Measurements from ENCODE around the gene ZNF341.
A peak's percentile ranks its signal among the peaks of the same experiment; 100 is the strongest.

DNA sequence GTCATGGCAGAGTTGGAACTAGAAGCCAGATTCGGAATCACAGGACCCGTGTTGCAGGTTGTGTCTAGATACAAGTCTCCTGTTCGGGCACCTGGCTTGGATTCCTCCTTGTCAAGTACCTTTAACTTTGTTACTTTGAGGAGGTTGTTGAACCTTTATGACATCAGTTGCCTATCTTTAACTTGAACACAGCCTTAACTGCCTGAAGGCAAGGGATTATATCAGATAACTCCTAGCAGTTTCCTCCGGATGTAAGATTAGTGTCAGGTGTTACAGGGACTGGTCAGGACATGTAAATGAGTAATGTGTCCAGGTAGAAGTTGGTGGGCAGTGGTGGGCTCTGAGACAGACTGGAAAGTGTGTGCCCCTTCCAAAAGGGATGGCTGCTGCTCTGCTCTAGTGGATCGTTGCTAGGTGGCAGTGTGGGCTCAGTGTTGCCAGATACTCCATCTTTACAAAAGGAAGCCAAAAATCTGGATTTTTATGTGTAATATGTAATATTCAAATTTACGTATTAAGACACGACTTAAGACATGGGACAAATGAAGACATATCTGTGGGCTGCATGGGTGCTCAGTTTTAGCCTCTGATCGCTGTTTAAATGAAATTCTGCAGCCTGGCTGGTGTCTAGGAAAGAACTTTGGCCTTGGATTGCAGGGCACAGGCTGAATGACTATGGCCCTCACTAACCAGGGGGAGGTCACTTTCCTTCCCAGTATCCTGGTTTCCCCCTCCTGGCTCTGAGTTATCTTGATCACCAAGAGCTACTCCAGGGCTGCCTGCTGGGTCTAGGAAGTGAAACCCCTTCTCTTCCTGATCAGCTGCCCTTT is 106.5 kb downstream of the ZNF341 start:
- peak in 2 of 3 experiments; percentile 27 to 64 for TF ChIP-seq CTCF (optimal IDR thresholded peaks at IDR 0.05 in 1 of 3, IDR thresholded peaks at IDR 0.05 in 1 of 3, conservative IDR thresholded peaks at IDR 0.05 in 1 of 3; ENCODE audit: extremely low read depth in 1 of 3, insufficient read depth in 2 of 3, low read length in 3 of 3)
- TF ChIP-seq EZH2 (IDR thresholded peaks at IDR 0.05; ENCODE audit: low read length) = no peak

All from keratinocyte (primary cell).